Measurements from ENCODE around the gene GRIK3.
"Not testable (repeated sequence)": the region's sequence is repeated elsewhere in the genome, so short reads cannot be mapped to it uniquely, and the experiment has no call there.

GRIK3 gene

GRCh38 chr1:37034121-37035013 is at the start of gene GRIK3:
Gene GRIK3 (minus strand): TSS chr1:37034515. CDS start chr1:37034108, 407 bp downstream.
- DNase-seq (ENCODE audit: low spot score) = peak; percentile 25
- no peak for TF ChIP-seq CTCF (IDR thresholded peaks at IDR 0.05; ENCODE audit: extremely low read depth, missing control alignments)

GRCh38 chr1:37084013-37084412 is 49.7 kb upstream of the GRIK3 start:
- TF ChIP-seq CTCF (IDR thresholded peaks at IDR 0.05; ENCODE audit: extremely low read depth, missing control alignments) = no peak
- DNase-seq (ENCODE audit: low spot score) = no peak

GRCh38 chr1:37083603-37084002 is 49.3 kb upstream of the GRIK3 start:
- DNase-seq (ENCODE audit: low spot score) = no peak
- no peak for TF ChIP-seq CTCF (IDR thresholded peaks at IDR 0.05; ENCODE audit: extremely low read depth, missing control alignments)

GRCh38 chr1:37080296-37080986 is 46.1 kb upstream of the GRIK3 start:
- DNase-seq (ENCODE audit: low spot score) = not testable (repeated sequence)

GRCh38 chr1:37078866-37079265 is 44.6 kb upstream of the GRIK3 start:
- TF ChIP-seq CTCF (IDR thresholded peaks at IDR 0.05; ENCODE audit: extremely low read depth, missing control alignments) = no peak
- DNase-seq (ENCODE audit: low spot score) = no peak

GRCh38 chr1:37076168-37076567 is 41.9 kb upstream of the GRIK3 start:
- no peak for DNase-seq (ENCODE audit: low spot score)
- no peak for TF ChIP-seq CTCF (IDR thresholded peaks at IDR 0.05; ENCODE audit: extremely low read depth, missing control alignments)

- no peak for TF ChIP-seq CTCF (IDR thresholded peaks at IDR 0.05; ENCODE audit: extremely low read depth, missing control alignments)
- DNase-seq (ENCODE audit: low spot score) = no peak
Observed at GRCh38 chr1:37073854-37074379, 39.6 kb upstream of the GRIK3 start.
